GM19468 (cell line): ENCODE results near the gene ZYX.
"Not testable (repeated sequence)": the region's sequence is repeated elsewhere in the genome, so short reads cannot be mapped to it uniquely, and the experiment has no call there.

ENCODE experiments used
- ATAC-seq: cut with Tn5 transposase; IDR thresholded peaks from one replicate; pipeline ENCODE4 v1.9.1; 2021; ENCODE audit warnings: mild to moderate bottlenecking, moderate library complexity, moderate number of reproducible peaks; ENCODE audit not compliant: unreplicated experiment; ENCODE audit errors: extremely low read depth

ZYX gene

DNA sequence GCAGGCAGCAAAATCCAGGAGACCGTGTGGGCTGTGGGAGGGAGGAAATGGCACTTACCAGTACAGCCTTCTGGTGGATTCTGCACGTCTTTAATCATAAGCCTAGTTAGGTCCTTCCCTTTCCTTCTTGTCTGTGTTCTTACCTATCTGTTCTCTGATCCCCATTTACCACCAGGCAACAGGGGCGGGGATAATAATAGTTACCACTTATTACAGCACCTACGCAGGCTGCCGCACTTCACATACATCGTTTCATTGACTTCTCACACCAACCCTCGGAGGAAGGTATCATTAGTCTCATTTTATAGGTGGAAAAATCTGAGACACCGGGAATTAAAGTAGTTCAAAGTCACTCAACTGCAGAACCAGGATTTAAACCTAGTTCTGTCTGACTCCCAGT, 32.0 kb downstream of the ZYX start:
- ATAC-seq: no peak

DNA sequence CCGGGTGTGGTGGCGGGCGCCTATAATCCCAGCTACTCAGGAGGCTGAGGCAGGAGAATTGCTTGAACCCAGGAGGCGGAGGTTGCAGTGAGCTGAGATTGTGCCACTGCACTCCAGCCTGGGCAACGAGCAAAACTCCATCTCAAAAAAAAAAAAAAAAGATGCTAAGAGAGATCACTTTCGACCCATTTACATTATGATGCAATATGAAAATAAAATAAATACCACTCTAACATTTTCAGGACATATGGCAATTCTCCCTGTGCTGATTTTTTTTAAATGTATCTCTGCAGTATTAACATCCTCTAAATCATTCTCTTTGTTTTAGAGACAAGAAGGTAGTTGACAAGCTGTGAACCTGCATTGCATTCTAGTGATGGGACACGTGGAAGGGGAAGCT, 34.1 kb downstream of the ZYX start:
- ATAC-seq: not testable (repeated sequence)

DNA sequence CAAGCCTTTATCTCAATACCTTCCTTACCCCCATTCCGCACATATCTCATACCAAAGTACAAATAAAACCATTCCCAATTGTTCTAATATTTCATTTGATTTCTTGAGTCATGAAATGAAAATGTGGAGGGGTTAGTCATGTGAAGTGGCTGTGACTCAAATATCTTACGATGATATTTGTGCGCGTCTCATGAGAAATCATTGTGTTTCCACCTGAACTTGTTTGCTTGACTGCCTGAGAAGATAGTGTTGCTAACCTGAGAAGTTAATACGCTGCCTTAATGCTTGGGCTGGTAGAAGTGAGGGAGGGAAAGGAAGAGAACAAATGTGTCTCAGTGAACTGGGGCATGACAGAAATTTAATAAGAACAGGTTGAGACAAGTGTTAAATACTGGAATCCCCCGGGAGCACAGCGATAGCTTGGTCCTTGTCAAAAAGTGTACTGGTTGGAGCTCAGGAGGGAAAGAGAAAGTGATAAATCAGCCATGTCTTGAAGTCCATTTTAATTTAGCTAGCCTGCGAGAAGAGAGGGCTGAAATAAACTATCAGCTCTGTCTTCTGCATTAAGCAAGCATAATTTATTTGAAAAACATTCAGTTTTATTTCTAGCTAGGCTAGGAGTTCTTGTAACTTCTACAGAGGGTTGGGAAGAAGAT, 34.7 kb downstream of the ZYX start:
- ATAC-seq: no peak

DNA sequence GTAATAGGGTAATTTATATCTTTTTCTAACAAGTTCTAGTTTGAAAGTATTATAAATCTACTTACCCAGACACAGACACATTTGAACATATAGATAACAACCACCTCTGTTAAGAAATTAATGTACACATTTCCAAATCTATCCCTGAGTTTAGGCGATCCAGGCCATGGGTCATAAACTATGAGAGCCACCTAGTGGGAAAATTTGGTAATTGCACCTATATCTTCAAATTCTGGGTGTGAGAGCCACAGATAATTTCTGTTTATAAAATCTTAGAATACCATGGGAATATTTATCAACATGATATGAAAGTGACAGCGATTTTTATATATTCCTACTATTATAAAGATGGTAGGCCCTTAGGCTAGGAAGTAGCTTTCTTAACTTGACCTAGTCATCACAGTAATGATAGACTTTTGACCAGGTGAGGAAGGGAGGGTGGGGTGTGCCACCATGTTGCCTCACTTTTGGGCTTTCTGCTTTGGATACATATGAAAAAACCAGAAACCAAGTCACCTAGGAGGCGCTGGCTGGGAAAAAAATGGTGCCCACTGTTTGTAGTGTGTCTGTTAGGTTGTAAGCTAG, 35.5 kb downstream of the ZYX start:
- ATAC-seq: no peak

DNA sequence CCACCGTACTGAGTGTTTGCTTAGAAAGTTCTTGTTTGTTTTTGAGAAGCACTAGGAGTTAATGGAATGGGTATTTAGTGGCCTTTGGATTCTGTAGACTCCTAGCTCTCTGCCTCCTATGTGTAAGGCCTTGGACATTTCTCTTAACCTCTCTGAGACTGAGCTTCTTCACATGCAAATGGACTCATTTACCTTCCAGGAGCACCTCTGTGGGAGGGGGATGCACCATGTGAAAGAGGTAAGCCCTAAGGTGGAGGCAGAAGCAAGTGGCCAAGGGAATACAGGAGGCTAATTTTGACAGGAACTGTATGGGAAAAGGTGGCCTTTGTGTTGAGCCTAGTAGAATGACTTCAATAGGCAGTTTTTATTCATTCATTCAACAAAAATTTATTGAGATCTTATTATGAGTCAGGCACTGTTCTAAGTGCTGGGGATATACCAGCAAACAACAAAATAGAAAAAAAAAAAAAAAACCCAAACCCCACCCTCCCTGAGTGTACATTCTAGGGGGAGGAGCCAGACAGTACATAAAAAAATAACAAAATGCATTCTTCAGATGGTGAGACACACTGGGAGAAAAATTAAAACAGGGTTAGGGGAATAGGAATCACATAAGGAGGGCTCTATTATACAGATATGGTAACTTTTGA, 36.7 kb downstream of the ZYX start:
- ATAC-seq: no peak

DNA sequence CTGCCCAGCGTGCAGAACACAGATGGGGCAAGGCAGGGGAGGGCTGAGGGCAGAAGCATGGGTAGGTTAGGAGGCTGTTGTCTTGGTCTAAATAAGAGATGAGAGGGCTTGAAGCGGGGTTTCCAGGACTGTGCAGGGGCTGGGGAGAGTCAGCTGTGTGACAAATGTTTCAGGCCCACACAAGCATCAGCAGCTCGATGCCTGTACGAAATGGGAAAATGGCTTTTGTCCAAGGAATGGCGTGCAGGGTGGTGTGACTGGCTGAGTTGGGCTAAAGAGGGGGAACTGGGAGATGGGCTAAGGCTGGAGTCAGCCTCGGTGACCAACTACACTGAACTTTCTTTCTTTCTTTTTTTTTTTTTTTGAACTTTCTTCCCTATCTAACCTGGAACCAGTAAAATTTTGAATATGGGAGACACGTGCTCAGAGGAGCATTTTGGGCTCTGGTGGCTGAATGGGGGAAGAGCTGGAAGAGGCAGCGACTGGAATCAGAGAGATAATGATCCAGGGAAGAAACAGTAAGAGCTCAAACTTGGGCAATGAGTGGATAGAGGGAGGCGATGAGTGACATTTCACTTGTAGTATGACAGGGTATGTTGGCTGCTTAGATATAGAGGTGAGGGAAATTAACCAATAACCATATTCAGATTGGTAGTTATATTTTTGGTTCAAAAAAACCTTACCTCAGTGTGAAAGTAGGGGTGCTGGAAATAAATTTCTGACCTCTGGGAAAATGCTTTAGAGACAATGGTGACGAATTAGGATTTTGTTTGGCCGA, 37.7 kb downstream of the ZYX start:
- no peak for ATAC-seq

DNA sequence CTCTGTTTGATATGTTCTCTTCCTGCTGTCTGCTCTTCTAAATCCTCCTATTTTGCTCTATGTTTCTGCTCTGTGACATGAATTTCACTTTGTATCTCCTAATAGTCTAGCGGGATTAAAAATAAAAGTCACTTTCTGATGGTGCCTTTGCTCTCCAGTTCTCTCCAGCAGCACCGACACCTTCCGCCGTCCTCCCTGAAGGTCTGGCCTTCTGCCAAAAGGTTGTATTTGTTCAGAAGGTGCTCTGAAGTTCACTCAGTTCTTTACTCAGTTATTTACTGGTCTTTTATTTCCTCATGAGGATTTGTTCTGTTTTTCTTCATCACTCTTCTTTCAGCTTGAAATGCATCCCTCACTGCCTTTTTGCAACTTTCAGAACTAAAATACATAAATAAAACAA, 38.7 kb downstream of the ZYX start:
- no peak for ATAC-seq

DNA sequence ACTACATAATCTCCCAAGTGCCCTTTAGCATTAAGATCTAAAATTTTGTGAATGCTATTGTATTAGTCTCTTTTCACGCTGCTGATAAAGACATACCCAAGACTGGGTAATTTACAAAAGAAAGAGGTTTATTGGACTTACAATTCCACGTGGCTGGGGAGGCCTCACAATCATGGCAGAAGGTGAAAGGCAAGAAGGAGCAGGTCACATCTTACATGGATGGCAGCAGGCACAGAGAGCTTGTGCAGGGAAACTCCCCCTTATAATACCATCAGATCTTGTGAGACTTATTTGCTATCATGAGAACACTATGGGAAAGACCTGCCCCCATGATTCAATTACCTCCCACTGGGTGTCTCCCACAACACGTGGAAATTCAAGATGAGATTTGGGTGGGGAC, 39.5 kb downstream of the ZYX start:
- ATAC-seq: not testable (repeated sequence)

DNA sequence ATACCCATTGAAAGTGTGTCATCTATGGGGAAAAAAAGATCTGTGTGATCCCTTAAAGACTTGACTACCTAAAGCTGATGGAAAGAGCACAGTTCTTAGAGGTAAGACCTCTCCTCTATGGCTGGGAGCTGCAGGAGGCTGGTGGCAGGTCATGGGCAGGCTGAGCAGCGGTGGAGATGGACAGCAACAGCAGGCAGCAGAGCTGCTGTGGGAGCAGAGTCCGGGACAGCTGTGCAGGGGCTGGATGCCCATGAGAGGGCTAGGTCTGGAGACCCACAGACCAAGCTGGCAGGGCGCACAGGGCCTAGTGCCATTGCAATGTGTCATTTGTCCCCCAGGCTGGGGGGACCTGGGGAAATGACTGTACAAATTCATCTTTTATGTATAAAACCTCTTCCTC, 40.9 kb downstream of the ZYX start:
- no peak for ATAC-seq

DNA sequence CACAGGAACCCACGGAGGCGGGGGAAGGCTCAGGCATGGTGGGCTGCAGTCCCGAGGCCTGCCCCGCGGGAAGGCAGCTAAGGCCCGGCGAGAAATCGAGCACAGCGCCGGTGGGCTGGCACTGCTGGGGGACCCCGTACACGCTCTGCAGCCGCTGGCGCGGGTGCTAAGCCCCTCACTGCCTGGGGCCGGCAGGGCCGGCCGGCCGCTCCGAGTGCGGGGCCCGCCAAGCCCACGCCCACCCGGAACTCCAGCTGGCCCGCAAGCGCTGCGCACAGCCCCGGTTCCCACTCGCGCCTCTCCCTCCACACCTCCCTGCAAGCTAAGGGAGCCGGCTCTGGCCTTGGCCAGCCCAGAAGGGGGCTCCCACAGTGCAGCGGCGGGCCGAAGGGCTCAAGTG, 43.3 kb downstream of the ZYX start:
- not testable (repeated sequence) for ATAC-seq

DNA sequence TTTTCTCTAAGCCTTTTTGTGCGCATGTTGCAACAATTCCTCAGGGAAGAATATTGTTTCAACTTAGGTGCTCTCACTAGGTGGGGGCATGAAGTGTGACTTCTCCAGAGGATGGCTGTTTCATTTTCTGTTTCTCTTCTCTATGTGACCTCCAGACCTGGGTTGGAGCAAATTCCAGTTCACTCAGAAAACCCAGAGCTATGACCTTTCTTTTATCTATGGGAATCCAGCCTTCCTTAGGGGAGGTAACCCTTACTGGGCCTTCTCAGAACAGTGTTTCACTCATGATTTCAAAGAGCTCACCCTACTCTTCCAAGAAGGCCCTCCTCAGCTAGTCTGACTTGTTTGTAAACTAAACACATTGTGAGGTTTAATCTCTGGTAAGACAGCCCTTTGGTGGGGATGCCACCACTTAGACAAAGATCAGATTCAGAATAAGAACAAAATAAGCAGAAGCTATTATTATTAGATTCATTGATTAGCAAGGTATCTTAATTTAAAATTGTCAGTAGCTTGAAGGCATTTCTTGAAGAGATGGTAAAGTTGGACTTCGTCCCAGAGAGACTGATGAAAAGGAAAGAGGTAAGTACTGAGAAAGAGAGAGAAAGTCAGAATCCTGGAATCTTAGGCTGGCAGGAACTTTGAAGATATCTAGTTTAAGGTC, 45.5 kb downstream of the ZYX start:
- no peak for ATAC-seq

DNA sequence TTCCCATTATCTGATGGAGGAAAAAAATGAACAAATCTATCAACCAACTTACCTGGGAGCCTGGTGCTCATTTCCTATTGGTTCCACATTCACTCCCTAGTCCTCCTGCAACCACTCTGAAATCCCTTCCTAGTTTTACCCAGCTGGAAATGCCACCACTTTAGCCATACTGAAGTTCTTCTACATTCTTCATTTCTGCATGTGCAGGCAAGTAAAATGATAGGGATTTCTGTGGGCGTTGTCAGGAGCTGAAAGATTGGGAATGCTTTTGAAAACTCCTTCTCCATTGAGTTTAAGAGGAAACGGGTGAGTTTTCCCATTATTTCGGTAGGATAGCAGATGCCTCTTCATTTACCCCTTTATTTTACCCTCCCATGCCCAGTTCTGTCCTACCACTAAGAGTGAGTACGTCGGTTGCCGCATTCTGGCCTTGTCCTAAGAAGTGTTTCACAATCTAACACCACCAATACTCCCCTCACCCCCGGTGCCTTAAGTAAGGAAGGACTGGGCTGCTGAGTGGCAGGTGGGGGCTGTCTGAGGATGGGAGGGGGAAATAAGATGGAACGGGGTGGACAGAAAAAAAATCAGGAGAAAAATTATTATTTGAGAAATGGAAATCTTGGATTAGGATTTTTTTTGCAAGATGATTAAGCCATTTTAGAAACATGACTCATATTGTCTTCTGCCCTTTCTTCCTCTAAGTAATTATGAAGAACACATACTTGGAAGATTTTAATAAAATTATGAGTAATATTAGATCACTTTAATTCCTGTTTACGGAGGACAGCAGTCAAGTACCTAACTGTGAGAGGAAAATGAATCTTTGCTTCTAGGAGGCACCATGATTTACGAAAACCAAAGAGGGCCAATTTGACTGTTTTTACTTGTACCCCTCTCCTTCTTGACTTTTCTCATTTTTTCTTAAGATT, 48.9 kb downstream of the ZYX start:
- ATAC-seq: no peak

DNA sequence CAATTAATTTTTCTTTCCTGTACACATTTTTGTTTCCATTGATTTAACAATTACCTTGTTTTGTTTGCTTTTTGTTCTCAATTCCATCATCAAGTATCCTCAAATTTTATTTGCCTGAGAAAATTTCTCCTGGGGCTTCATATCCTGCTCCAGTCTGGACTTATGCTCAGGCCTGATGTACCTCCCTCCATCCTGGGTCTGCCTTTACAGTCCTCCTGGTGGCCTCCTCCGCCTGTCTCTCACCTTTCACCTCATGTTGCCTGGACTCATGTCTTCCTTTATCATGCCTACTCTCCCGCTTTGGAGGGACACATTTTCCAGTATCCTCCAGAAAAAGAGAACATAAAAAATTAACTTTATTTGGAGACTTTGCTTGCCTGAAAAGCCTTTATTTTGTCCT, 50.0 kb downstream of the ZYX start:
- ATAC-seq: no peak

DNA sequence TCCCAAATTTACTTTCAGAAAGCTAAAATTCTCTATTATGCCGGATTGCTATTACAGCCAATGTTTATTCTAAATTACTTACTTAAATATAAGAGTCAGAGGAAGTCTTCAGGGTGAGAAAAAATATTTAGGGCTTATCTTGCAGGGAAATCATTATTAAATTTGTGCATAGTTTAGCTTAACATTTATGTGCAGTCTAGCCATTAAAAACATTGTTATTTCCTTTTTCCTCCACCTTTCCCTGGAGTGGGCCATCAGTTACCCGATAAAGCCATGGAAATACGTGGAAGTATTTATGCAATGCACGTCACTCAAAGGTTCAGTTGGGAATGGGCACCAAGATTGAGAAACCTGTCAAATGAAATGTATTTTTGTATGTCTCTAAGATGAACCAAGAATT, 52.6 kb downstream of the ZYX start:
- no peak for ATAC-seq

DNA sequence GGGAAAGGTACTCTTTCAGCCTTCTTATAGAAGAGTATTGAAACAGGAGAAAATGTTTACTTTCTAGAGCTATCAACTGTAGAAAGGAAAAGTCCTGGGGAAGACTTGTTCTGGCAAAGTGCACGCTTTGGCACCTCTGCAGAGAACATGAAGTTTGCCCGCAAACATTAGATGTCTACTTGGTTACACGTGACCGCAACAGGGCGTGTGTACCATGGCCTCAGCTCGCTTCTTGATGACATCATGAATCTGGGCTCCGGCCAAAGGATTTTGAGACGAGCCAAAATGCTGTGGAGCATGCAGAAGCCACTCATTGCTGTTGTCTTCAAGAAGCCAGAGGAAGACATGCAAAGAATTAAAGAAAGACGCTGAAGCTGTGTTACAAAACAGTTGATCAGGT, 53.5 kb downstream of the ZYX start:
- no peak for ATAC-seq

DNA sequence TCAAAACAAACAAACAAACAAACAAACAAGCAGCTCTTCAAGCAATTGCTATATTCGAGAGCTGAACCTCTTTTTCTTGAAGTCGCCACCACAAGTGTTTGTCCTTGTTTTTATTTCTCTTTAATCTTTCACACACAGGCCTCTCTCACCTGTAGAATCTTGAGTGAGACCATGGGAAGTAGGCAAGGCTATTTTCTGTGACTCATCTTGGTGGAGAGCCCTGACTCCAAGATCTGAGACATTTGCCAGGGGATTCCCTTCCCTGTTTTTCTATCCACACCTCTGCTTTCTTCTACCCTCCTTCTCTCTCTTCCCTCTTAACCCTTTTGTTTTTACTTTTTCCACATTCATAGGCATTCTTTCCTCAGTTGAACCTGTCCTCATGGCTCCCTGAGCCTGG, 54.1 kb downstream of the ZYX start:
- ATAC-seq: no peak

DNA sequence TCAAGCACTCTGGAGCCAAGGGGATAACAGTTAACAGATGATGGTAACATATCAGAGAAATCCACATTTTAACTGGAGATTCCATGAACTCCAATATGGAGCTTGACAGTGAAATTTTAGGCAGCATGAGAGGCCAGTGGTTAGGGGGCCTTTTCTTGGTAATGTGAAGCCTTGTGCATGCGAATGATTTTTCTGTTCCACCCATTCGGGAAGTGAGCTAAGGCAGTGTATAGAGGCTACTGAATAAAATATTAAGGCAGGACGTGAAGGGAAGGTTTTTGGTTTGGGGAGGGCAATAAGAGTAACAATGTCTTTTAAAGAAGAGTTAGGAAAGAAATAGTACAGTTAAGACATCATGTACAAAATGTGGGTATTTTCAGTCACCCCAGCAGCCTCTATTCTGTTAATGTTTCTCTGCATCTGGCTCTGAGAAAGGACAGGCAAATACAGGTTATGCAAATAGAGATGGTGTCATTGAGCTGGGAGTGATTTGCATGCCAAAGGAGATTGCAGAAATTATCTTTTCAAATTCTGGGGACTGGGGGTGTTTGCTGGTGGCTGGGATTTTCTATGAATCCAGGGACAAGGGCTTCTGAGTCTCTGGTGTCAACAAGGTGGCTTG, 55.3 kb downstream of the ZYX start:
- ATAC-seq: peak; percentile 78

DNA sequence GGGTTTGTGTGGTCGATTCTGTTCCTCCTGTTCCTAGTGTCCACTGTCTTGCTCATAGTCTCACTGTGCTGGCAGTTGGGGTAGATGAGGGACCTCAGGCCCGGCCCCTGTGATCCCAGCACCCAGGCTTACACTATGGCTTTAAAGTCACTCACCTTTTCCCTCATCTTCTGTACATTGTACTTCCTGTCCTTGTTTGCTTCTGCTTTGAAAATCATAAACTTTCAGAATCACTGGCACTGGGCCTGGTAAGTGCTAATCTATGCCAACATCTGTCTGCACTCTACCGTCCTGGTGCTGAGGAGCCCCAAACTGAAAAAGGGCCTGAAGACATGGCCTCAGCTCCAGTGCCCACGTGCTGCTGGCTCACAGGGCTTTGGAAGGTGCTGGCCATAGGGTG, 56.4 kb downstream of the ZYX start:
- ATAC-seq: peak; percentile 28

DNA sequence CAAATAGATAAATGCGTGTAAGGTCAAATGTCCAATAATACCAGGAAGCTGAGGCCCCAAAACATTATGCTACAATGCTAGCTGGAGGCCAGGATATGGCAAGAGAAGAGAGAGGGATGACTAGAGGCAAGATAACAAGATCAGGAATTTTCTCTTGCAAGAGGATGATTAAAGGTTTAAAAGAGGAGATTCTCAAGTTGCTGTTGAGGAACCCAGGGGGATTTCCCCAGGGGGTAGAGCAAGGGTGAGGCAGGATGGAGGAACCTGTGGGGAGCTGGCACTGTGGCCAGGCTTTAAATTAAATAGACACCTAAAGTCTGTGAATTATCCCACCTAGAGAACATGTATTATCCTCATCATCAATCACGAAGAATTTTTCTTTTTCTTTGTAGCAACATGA, 58.7 kb downstream of the ZYX start:
- no peak for ATAC-seq
